CD4-positive, alpha-beta T cell treated with Interleukin-15 for 4 hours (primary cell): Measurements from ENCODE around the gene INPP5A.

Source experiments
- DNase-seq: peaks from one replicate; pipeline ENCODE4 v3.0.0-alpha.2; 2020; ENCODE audit warnings: low spot score

The INPP5A gene

DNA sequence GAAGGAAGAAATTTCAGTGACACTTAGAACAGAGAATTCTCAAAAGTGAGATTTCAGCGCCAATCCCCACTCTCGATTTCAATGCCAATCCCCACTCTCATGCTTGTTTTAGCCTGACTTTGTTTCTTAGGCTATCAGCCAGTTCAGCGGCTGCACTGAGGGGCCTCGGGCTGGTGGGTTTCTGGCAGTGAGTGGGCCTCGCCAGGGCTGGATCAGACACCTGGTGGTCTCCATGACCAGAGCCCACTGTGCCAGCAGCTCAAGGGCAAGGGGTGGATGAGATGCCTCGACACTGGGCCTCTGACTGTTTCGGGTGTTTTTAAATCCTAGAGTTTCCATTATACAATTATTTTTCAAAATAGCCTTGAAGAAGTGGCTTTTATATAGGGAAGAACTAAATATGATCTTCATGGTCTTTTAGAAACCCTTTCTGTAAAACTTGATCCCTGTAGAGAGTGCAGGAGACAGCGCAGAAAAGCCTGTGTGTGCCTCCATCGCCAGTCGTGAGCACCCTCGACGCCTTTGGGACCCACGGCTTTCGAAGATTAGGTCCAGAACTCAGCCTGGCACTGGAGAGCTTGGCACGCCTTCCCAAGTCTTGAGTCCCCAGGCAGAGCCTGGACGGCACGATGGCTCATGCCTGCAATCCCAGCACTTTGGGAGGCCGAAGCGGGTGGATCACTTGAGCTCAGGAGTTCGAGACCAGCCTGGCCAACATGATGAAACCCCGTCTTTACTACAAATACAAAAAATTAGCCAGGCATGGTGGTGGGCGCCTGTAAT lies 76.2 kb downstream of the INPP5A start:
- DNase-seq, result no peak

DNA sequence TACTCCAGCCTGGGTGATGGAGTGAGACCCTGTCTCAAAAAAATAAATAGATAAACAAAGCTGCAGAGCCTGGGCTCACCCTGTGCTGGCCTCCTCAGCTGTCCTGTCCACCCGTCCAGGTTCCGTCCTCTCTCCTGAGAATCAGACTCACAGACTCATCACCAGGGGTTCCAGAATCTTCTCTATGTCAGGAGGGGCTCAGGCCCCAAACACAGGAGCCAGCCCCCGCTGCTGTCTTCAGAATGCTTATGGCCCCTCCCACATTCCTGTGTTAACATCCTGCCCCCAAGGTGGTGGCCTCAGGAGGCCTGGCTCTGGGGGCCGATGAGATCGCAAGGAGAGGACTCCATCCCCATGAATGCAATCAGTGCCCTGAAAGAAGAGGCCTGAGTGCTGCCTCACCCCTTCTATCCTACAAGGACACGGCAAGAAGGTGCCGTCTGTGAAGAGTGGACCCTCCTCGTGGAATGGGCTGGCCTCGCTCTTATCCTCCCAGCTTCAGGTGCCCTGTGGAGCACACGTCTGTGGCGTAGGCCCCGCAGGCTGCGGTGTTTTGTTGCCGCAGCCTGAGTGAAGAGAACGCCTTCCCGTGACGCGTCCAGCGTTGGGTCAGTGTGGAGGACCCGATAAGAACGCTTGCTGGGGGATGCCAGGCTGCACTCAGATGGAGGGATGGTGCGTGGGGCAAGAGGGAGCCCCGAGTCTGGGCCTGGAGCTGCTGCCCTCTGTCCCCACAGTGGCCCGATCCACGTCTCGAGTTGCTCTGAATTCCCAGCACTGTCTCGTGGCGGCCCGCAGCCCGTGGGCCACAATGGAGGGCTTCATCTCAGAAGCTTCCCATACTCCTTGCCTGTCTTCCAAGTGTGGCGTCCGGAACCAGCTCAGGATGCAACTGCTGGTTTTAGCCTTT lies 77.1 kb downstream of the INPP5A start:
- DNase-seq, result no peak

DNA sequence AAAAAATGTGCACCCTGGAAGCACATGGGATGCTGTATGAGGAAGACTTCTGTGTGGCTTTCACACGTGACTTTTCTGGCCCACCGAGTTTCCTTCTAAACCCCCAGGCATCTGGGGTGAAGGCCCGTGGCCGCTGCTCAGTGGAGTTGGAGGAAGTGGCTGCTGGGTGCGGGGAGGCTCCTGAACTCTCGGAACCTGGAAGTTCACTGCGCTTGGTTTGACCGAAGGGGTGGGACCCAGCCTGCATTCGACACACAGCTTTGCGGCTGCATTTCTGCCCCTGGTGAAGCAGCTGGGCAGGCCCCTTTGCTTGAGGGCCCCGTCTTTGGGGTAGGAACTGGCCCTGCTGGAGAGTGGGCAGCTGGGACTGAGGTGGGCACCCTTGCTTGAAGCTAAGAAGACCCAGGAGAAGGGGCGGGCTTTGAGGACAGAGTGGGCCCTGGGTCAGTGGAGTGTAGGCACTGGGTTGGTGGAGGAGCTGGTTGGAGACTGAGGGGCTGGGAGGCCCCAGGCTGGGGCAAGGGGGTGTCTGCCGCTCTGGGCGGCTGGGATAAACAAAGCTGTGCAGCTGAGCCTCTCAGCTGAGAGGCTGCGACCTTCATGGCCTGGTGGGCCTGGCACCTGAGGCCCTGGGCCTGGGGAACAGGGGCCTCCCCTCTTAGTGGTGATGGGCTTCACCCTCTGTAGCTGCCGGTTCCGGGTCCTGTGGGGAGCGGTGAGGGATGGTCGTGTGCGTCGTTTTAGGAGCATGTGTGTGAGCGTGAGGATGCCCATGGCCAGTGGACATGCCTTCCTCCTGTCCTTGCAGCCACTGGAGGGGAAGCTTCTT lies 78.0 kb downstream of the INPP5A start:
- no peak for DNase-seq

DNA sequence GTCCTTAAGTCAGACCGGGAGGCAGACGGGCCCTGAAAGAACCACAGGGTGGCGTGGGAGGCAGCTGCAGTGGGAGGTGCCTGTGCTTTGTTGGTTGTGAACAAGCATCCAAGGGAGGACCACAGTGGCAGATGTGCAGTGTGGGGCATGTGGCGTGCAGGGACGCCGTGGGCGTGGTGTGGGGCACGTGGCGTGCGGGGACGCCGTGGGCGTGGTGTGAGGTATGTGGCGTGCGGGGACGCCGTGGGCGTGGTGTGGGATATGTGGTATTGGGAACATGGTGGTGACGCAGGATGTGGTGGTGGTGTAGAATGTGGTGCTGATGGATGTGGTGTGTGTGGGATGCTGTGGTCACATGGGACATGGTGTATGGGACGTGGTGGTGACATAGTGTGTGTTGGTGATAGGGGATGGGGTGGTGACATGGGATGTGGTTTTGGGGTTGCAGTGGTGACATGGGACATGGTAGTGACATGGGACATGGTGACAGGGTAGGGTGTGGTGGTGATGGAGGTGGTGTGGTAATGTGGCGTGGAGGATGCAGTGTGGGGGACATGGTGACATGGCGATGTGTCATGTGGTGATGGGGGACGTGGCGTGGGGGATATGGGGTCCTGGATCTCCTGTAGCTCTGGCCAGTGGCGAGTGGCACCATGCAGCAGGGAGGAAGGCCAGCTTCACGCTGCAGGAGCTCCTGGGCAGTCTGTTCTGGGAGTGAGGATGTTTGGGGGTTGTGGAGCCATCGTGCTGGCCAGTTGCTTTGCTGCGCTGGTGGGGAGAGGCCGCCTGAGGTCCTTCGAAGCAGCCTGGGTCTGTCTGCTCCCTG lies 78.8 kb downstream of the INPP5A start:
- peak; percentile 13 for DNase-seq

DNA sequence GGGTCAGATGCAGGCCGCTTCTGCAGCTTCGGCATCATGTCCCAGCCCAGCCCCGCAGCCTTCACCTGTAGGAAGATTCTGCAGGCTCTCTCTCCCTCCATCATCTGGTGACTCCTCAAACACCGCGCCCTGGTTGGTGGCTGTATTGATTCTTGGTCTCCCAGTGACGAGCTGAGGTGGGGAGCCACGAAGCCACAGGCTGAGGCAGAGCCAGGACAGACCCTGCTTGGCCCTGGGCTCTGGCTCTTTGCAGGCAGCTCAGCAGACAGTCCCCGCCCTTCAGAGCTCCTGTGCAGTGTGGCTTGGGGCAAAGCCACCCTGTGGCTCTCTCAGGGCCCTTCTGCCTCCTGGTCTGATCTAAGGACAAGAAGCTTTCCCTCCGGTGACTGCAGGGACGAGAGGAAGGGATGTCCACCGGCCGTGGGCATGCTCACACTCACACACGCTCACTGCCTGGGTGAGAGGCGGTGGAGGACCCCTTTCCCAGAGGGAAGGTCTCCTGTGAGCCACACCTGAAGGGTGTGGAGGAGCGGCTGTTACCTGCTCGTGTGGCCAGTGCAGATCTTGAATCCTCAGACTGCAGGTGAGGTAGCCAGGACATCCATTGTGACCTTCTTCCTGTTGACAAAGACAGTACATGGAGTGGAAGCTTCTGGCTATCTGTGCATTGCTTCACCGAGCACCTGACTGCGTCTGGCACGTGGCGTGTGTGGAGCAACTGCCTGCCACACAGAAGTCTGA lies 79.6 kb downstream of the INPP5A start:
- no peak for DNase-seq

DNA sequence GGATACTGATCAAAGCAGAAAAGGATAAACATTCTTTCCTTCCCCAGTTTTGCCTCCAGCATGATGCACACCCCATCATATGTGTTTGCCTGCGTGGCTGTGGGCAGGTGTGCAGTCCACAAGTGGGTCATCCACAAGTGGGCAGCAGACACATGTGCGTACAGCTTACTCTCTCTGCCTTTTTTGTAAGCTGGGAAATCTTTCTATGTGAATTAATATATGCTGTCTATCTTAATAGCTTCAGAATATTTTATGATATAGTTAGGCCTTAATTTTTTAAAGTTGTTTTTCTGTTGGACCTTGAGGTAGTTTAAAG lies 80.1 kb downstream of the INPP5A start:
- DNase-seq, result no peak

DNA sequence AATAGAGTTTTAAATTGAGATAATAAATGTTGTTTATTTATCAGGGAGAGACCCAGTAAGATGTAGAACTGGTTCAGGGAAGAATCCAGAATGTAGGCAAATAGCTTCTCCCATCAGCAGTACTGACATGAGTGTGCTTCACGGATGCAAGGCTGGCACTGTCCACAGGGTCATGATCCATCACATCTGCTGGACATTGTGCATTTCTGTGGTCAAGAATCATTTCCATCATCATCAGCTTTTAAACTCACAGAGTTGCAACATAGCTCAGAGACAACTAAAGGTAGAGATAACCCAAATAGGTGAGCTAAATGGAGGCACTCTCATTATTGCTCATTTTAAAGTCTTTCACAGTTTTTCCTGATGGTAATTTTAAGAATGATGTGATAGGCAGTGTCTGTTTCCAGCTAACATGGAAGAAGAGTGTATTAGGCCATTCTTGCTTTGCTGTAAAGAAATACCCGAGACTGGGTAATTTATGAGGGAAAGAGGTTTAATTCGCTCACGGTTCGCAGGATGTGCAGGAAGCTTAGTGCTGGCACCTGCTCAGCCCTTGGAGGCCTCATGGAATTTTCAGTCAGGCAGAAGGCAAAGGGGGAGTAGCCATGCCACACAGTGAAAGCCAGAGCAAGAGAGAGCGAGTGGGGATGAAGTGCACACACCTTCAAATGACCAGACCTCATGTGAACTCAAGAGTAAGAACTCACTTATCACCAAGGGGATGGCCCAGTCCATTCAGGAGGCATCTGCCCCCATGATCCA lies 80.8 kb downstream of the INPP5A start:
- DNase-seq, result no peak

DNA sequence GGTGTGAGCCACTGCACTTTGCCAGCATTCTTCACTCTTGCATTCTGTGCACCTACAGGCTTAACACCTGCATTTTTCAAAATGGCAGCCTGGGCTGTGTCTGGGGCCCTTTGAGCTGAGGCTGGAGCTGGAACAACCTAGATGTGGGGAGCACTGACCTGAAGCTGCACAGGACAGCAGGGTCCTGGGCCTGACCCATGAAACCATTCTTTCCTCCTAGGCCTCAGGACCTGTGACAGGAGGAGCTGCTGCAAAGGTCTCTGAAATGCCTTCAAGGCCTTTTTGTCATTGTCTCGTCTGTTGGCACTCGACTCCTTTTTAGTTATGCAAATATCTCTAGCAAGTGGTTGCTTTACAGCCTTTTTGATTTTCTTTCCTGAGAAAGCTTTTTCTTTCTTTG lies 82.3 kb downstream of the INPP5A start:
- no peak for DNase-seq

DNA sequence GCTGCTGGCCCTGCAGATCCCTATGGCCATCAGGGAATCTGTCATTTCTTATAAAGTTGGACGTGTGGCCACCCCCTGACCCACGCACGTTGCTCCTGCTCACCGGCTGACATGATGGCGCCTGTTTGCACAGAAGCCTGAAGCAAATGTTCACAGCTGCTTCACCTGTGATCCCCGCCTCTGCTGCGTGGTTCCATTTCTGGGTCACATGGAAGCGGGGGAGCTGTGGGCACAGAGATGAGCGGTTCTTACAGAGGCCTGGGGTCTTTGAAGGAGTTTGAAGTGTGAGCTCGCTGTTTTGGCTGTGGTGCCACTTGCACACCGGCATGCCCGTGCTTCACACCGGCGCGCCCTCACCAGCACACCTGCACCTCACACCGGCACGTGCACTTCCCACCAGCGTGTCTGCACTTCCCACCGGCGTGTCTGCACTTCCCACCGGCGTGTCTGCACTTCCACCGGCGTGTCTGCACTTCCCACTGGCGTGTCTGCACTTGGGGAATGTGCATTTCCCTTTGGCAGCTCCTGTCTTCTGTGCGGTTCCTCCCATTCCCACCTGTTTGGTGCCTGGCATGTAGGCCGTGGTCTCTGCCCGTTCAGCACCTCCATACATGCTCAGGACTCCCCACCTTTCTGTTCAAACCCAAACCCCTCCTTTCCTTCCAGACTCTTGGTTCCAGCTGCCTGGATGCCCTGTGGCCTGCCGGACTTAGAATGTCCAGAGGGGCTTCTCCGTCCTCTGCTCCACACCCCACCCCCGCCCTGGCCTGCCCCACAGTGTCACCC lies 86.7 kb downstream of the INPP5A start:
- no peak for DNase-seq

DNA sequence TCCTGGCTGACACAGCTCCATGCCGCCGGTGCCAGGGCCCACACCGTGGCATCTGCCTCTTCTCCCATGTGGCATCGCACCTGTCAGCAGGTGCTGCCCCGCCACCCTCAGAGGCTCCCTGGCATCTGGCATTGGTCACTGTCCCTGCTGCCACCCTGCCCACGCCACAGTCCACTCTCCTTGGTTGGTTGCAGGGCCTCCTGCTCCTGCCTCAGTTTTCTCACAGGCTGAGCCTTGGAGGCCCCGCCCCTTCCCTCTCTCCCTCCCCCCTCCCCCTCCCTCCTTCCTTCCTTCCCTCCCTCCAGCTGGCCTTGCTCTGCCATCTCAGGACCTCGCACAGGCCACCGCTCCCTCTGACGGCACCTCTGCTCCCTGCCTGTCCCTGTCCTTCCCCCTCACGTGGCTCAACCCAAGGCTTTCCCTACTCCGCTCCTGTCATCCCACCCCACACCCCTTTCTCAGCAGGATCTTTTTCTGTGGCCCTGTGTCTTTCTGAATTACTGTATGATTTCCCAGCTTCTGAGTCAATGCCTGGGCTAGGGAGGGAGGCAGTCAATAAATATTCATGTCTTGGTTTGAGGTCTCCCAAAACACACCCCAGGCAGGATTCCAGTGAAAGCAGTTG lies 87.4 kb downstream of the INPP5A start:
- no peak for DNase-seq

DNA sequence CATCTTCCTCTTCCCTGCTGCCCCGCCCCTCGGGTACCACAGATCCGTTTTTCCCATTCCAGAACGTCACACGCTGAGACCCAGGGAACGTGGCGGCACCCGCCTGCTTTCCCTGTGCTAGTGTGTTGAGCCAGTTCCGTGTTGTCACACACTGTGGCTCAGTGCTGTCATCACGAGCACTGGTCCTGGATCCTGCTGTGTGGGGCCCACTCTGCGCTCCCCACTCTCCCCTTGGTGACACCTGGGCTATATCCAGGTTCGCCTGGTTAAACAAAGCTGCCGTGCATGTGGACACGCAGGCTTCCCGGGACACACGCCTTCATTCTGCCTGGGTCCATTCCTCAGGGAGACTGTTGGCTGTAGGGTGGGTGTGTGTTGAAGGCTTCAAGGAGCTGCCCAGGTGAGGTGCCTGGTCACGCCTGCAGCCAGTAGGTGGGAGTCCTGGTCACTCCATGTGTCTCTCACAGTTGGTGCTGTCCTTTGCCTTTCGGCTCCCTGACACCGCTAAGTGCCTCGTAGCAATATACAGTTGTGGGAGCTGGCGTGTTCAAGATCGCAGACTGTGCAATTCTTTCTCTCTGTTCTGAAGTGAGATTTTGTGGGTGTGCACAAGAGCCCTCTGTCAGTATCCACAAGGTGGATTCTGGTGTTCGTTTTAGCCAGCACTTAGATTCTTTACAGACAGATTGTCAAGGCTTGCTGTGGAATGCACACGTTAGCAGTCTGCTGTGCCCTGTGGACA lies 88.6 kb downstream of the INPP5A start:
- no peak for DNase-seq

DNA sequence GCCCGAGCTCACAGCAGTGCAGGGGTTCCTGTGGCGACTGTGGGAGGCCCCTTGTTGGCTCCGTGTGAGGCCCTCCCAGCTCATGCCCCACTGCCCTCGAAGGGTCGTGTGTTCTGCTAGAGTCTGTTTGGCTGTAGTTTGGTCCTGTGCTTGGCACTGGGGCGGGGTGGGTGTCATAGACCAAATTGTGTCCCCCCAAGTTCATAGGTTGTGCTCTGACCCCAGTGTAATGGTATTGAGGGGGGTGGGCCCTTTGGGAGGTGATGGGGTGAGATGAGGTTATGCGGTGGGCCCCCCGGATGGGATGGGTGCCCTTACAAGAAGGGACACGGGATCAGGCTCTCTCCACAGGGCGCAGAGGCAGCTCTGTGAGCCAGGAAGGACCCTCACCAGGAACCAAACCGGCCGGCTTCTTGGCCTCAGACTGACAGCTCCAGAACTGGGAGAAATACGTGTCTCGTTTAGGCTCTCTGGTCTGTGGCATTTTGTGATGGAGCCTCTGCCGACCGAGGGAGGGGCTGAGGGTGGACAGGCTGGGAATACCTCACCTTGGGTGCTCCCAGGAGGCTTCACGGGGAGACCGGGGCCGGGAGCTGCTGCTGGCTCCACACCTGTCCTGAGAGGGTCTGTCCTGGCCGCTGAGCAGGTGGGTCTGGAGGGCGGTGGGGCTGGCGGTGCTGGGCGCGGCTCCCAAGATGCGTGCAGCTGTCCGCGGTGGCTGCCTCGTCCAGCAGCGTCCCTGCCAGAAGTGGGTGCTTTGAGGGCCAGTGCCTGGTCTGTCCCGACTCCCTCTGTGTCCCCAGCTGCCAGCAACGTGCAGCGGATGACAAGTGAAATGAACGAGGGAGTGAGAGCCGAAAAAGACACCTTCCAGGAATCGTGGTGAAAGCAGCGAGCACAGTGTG lies 89.4 kb downstream of the INPP5A start:
- no peak for DNase-seq

DNA sequence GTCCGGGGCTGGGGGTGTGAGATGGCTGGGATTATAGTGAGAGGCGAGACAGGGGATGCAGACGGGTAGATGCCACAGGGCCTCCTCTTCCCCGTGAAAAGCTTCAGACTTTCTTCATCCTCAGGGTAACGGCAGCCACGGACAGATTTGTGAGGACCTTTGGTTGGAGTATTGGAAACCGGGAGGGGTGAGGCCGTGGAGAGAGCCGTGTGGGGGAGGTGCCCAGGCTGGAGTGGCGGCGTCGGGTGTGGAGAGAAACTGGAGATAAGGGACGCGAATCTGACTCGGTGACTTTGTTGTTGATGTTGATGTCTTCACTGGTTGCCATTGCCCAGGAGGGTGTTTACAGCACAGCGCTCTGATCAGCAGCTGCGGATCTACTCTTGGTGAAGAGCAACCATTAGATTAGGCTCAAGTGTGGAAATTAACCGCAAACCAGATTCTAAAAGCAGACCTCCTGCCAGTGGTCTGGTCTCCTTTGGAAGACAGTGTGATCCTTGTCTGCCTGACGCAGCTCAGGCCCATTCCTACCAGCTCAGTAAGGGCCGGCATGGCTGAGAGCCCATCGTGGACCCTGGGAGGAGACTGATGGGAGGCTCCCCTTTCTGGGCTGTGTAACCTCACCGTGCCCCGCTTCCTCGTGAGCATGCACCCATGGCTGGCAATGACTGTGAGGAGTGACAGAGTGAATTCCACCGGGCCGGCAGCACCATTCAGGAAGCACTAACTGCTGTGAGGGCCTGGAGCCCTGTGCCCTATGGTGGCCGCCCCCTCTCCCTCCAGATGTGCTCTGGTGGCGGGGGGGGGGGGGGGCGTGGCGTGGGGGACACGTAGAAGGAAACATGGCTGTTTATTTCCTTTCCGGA lies 90.3 kb downstream of the INPP5A start:
- DNase-seq, result no peak

DNA sequence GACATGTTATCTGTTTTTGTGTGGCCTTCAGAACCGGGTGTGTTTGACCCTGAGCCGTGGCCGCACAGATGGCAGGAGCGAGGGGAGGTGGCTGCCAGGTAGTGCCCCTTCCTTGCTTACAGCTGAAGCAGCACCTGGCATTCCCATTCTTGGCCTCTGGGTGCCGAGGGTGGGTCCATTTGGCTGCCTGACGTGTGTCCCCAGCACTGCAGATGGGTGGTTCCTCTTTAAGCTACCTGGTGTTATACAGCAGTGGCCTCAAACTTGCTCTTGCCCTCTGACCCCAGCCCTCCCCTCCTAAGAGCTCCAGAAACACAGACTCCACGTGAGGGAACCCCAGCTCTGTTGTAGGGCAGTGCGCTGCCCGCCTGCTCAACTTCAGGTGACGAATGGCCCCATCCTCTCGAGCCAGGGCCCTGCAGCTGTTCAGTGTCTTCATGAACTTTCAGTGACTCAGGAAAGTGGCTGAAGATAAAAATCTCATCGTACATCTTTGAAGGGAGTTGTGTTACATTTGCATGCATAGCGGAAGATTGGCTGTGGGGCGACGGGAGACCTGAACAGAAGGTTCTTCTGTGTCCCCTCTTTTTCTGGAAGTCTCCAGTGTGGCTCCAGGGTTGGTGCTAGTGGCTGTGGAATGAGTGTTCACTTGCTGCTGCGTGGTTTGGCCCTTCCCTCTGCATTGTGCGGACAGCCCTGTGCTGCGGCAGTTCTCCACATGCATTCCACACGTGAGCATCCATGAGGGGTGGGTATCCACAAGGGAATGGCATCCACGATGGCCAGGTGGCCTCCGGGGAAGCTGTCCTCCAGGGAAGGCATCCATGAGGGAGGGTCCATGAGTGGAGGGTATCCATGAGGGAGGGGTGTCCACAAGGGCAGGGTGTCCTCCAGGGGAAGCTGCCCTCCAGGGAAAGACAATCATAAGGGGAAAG lies 91.6 kb downstream of the INPP5A start:
- DNase-seq, result no peak

DNA sequence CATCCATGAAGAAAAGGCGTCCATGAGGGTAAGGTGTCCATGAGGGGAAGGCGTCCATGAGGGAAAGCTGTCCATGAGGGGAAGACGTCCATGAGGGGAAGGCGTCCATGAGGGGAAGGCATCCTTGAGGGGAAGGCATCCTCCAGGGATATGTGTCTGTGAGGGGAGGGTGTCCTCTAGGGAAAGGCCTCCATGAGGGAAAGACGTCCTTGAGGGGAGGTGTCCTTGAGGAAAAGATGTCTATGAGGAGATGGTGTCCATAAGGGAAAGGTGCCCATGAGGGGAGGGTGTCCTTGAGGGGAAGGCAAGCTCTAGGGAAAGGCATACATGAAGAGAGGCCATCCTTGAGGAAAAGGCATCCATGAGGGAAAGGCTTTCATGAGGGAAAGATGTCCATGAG lies 92.6 kb downstream of the INPP5A start:
- no peak for DNase-seq
